ENCODE measurements around the gene MAML3.

MAML3 gene

DNA sequence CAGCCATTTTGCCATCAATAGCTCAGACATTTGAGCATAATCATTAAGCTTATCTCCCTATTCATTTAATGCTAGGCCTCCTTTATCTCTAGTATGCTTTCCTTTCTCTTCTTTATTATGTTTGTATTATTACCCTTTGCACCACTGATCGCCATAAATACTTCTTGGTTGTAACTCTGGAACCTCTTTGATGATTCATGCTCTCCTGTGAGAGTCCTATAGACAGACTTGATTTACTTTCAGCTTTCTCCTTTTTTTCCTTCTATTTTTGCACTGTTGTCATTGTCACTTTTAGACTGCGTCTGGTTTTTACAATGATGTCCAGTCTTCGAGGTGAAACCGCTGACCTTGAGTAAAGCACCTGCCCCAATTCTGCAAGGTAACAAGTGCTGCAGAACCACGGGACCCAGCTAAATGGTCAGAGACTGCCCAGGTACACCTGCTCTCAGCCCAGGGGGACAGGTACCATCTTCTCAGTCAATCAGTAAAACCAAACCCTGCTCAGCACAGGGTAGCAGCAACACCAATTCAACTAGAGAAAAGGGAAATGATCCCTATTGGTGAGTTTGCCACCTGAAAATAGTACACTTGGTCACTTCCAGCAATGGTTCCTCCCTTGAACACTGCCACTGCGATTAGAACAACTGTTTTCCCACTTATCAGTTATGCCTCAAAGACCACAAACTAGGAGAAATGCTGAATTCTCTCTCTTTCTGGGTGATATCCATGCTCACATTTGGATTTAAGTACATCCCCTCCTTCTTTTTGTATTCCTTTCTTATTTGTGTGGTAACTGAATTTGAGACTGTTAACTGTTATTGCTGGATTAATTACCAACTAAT is 125.1 kb downstream of the MAML3 start:
- no peak for TF ChIP-seq POLR2AphosphoS5 (IDR thresholded peaks at IDR 0.05; ENCODE audit: low read depth, low read length)
- no peak for TF ChIP-seq FOXP2 (optimal IDR thresholded peaks at IDR 0.05; ENCODE audit: borderline replicate concordance, extremely low read depth, extremely low read length, insufficient read depth)
- no peak for TF ChIP-seq REST (IDR thresholded peaks at IDR 0.05; ENCODE audit: insufficient read depth in 1 of 2, low read depth in 2 of 2, low read length in 2 of 2)
- no peak for TF ChIP-seq TAF1 (IDR thresholded peaks at IDR 0.05; ENCODE audit: borderline replicate concordance, insufficient read depth, low read length)
- TF ChIP-seq SIN3A (IDR thresholded peaks at IDR 0.05; ENCODE audit: borderline replicate concordance, insufficient read depth, low read length), result no peak

DNA sequence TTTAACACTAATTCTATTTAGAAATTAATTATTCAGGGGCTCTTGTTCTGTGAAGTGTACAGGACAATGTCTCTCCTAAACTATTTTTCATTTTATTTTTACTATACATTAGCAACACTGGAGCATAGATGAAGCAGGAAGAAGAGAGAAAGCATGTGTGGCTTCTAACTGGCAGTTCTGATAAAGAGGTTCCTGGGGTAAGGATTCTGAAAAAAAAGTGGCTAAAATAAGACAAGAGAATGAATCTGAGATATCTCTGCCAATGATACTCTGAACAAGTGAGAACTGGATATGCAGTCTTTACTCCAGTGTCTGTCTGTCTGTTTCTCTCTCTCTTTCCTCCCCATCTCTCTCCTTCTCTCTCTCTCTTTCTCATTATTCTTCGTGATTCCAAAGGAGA is 125.9 kb downstream of the MAML3 start:
- TF ChIP-seq TAF1 (IDR thresholded peaks at IDR 0.05; ENCODE audit: borderline replicate concordance, insufficient read depth, low read length) (no peak), POLR2AphosphoS5 (IDR thresholded peaks at IDR 0.05; ENCODE audit: low read depth, low read length) (no peak), FOXP2 (optimal IDR thresholded peaks at IDR 0.05; ENCODE audit: borderline replicate concordance, extremely low read depth, extremely low read length, insufficient read depth) (no peak), REST (IDR thresholded peaks at IDR 0.05; ENCODE audit: insufficient read depth in 1 of 2, low read depth in 2 of 2, low read length in 2 of 2) (no peak), SIN3A (IDR thresholded peaks at IDR 0.05; ENCODE audit: borderline replicate concordance, insufficient read depth, low read length) (no peak)

DNA sequence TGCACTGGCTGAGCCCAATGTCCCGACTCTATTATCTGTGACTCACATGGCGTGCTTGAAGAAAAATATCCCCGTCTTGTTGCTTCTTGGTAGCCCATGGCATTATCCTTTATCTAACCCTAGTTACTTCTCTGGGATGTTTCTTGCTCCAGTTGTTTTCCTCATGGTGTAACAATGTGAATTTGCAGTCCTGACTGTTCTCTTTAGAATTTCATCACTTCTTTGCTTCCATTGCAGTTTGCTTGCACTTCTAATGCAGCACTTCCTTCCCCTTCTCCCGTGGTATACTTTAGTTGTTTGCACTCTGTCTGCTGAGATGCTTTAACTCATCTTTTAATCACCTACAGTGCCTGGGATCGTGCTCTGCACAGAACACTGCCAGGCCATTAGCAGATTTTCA is 126.9 kb downstream of the MAML3 start:
- TF ChIP-seq REST (IDR thresholded peaks at IDR 0.05; ENCODE audit: insufficient read depth in 1 of 2, low read depth in 2 of 2, low read length in 2 of 2), result no peak
- no peak for TF ChIP-seq FOXP2 (optimal IDR thresholded peaks at IDR 0.05; ENCODE audit: borderline replicate concordance, extremely low read depth, extremely low read length, insufficient read depth)
- no peak for TF ChIP-seq SIN3A (IDR thresholded peaks at IDR 0.05; ENCODE audit: borderline replicate concordance, insufficient read depth, low read length)
- no peak for TF ChIP-seq TAF1 (IDR thresholded peaks at IDR 0.05; ENCODE audit: borderline replicate concordance, insufficient read depth, low read length)
- no peak for TF ChIP-seq POLR2AphosphoS5 (IDR thresholded peaks at IDR 0.05; ENCODE audit: low read depth, low read length)

- TF ChIP-seq SIN3A (IDR thresholded peaks at IDR 0.05; ENCODE audit: borderline replicate concordance, insufficient read depth, low read length) (no peak), REST (IDR thresholded peaks at IDR 0.05; ENCODE audit: insufficient read depth in 1 of 2, low read depth in 2 of 2, low read length in 2 of 2) (no peak), FOXP2 (optimal IDR thresholded peaks at IDR 0.05; ENCODE audit: borderline replicate concordance, extremely low read depth, extremely low read length, insufficient read depth) (no peak), TAF1 (IDR thresholded peaks at IDR 0.05; ENCODE audit: borderline replicate concordance, insufficient read depth, low read length) (no peak), POLR2AphosphoS5 (IDR thresholded peaks at IDR 0.05; ENCODE audit: low read depth, low read length) (no peak)
Observed at GRCh38 chr4:140025470-140025869, 128.5 kb downstream of the MAML3 start.
